MCF 10A (cell line): Measurements from ENCODE around the gene HIF1A. TPM values are rescaled to one million over a fixed set of nuclear protein-coding genes. Genes with fewer than 3 reads are reported as not detected.

ENCODE experiments used
- BruUV-seq: library from RNA; stranded (reverse); fragments of 400-500 nt; replicated peaks from 2 replicates; lab custom pipeline; 2021; lab: Mats Ljungman, UMichigan
- CTCF ChIA-PET: fragments of 300-600 bp; sonication (Branson Sonifier 250); formaldehyde crosslinking; extraction: SDS; loops from one replicate; lab custom pipeline; 2021; ENCODE audit warnings: antibody characterized with exemption, inconsistent platforms; lab: Yijun Ruan, JAX
- POLR2A ChIA-PET: fragments of 300-600, 350-650 bp; sonication (Branson Sonifier 250); formaldehyde crosslinking; extraction: SDS; loops from one replicate; lab custom pipeline; 2020; ENCODE audit warnings: antibody characterized with exemption, inconsistent platforms; lab: Yijun Ruan, JAX
- DNase-seq: peaks from one replicate; pipeline ENCODE4 v3.0.0-alpha.2; 2018; ENCODE audit not compliant: unreplicated experiment
- H3K27ac Mint-ChIP-seq: one replicate; pipeline ENCODE4 v1.8.0; 2022; ENCODE audit warnings: mild to moderate bottlenecking, low read depth, mixed read lengths; ENCODE audit not compliant: unreplicated experiment
- H3K27me3 Mint-ChIP-seq: one replicate; pipeline ENCODE4 v1.8.0; 2022; ENCODE audit warnings: mixed read lengths; ENCODE audit not compliant: insufficient read depth, unreplicated experiment
- H3K36me3 Mint-ChIP-seq: one replicate; pipeline ENCODE4 v1.8.0; 2022; ENCODE audit warnings: mild to moderate bottlenecking, moderate library complexity, mixed read lengths; ENCODE audit not compliant: insufficient read depth, unreplicated experiment
- H3K4me1 Mint-ChIP-seq: one replicate; pipeline ENCODE4 v1.8.0; 2022; ENCODE audit warnings: mixed read lengths; ENCODE audit not compliant: insufficient read depth, unreplicated experiment
- H3K4me3 Mint-ChIP-seq: one replicate; pipeline ENCODE4 v1.8.0; 2022; ENCODE audit warnings: mild to moderate bottlenecking, moderate library complexity, mixed read lengths; ENCODE audit not compliant: unreplicated experiment
- H3K9me3 Mint-ChIP-seq: one replicate; pipeline ENCODE4 v1.8.0; 2022; ENCODE audit warnings: mixed read lengths; ENCODE audit not compliant: unreplicated experiment
- CTCF ChIP-seq: fragments of 200-600 bp; IDR thresholded peaks from one replicate; pipeline ENCODE4 v1.8.0; 2022; ENCODE audit warnings: antibody characterized with exemption, mild to moderate bottlenecking; ENCODE audit not compliant: unreplicated experiment
- intact Hi-C: fragments of 100-400 bp; cut with micrococcal nuclease; formaldehyde crosslinking; loops from 2 replicates; pipeline ENCODE4 v1.14.1; 2022
- total RNA-seq: library from RNA; stranded (reverse); gene quantifications from 2 replicates; pipeline ENCODE4 v1.2.3, GENCODE V29; 2022

The HIF1A gene
- total RNA-seq, 1 experiment from 2014 or later: 193 TPM

DNA sequence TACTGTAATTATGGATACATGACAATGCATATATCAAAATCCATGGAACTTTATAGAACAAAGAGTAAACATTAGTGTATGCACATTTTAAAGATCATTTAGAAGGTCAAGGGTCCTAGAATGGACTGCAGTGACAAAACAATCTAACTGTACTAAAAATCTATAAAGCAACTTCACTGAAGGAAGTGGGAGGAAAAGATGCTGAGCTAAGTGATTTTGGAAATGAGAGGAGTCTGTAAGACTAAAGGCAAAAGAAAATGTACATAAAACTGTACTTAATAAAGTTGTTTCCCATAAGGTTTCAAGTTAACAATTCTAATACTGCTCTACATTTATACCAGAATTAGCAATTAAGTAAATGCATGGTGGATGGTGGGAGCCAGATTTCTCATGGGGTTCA, 46.9 kb upstream of the HIF1A start:
- H3K4me3 Mint-ChIP-seq: no peak overlapping the region
- CTCF ChIA-PET: interaction anchor here (0.7 kb wide), 1 partner anchor 83 kb away, joined by 3 read pairs; no protein-coding TSS in a partner anchor
- H3K27ac Mint-ChIP-seq: no peak overlapping the region
- no peaks in the 10 kb centered on the region for H3K27me3 Mint-ChIP-seq
- H3K9me3 Mint-ChIP-seq: no peaks in the 10 kb centered on the region
- H3K4me1 Mint-ChIP-seq: peaks cover 41% of the 10 kb centered on the region
- no TSS peak for BruUV-seq
- no peak for TF ChIP-seq CTCF
- intact Hi-C loops: no loop called here
- POLR2A ChIA-PET: interaction anchor here (0.6 to 2.1 kb wide), 15 partner anchors 8 to 188 kb away, joined by 3 to 17 read pairs (median 4); partner anchors contain the start of gene HIF1A
- peaks cover 4% of the 10 kb centered on the region for H3K36me3 Mint-ChIP-seq
- DNase-seq: no peak

DNA sequence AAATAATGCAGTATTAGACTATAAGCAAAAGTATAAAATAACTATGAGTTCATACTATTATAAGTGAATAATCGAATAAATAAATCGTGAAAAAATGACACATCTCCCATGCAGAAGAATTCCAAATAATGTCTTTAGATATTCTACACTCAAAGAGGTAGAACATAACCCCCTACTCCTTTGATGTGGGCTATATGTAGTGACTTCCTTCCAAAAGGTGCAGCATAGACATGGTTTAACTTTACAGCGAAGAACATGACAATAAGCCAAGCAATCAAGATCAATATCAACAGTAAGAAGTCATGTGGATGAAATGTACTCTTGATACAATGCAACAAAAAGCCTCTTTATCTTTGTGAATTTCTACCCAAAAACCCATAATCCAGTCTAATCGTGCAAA, 46.0 kb upstream of the HIF1A start:
- intact Hi-C loops: no loop called here
- H3K36me3 Mint-ChIP-seq: peaks cover 6% of the 10 kb centered on the region

GRCh38 chr14:61651355-61651754, 44.0 kb upstream of the HIF1A start:
- BruUV-seq: no TSS peak
- peaks cover 33% of the 10 kb centered on the region for H3K4me1 Mint-ChIP-seq
- no peak for TF ChIP-seq CTCF
- DNase-seq: no peak
- H3K9me3 Mint-ChIP-seq: no peaks in the 10 kb centered on the region
- intact Hi-C loops: no loop called here
- H3K27ac Mint-ChIP-seq: no peak overlapping the region
- ChIA-PET POLR2A (no interaction called here), CTCF (no interaction called here)
- H3K36me3 Mint-ChIP-seq: peaks cover 13% of the 10 kb centered on the region
- no peaks in the 10 kb centered on the region for H3K27me3 Mint-ChIP-seq
- H3K4me3 Mint-ChIP-seq: no peak overlapping the region

More for the DNA sequence above, 46.0 kb upstream of the HIF1A start:
- POLR2A ChIA-PET: interaction anchor here (0.6 to 2.1 kb wide), 9 partner anchors 8 to 177 kb away, joined by 3 to 17 read pairs (median 4); partner anchors contain the start of gene SNAPC1
- Mint-ChIP-seq H3K27ac (no peak overlapping the region), H3K4me3 (no peak overlapping the region), H3K9me3 (no peaks in the 10 kb centered on the region), H3K4me1 (peaks cover 42% of the 10 kb centered on the region), H3K27me3 (no peaks in the 10 kb centered on the region)
- TF ChIP-seq CTCF: no peak
- DNase-seq: no peak
- CTCF ChIA-PET: no interaction called here
- BruUV-seq: no TSS peak

GRCh38 chr14:61652526-61653262, 42.6 kb upstream of the HIF1A start:
- intact Hi-C loops: no loop called here
- no peak overlapping the region for H3K4me3 Mint-ChIP-seq
- H3K36me3 Mint-ChIP-seq: peaks cover 13% of the 10 kb centered on the region
- no peaks in the 10 kb centered on the region for H3K9me3 Mint-ChIP-seq
- DNase-seq: no peak
- TF ChIP-seq CTCF: no peak
- POLR2A ChIA-PET: interaction anchor here (0.7 to 1.4 kb wide), 5 partner anchors 24 to 129 kb away, joined by 3 to 5 read pairs (median 4); no protein-coding TSS in a partner anchor
- no peaks in the 10 kb centered on the region for H3K27me3 Mint-ChIP-seq
- no TSS peak for BruUV-seq
- peaks cover 22% of the 10 kb centered on the region for H3K4me1 Mint-ChIP-seq
- CTCF ChIA-PET: interaction anchor here (0.7 kb wide), 2 partner anchors 21 to 135 kb away, joined by 3 to 4 read pairs; no protein-coding TSS in a partner anchor
- no peak overlapping the region for H3K27ac Mint-ChIP-seq
